DOHH2 (cell line): ENCODE data around the gene OR3A1.
"Not testable (repeated sequence)": the region's sequence is repeated elsewhere in the genome, so short reads cannot be mapped to it uniquely, and the experiment has no call there.

ENCODE experiments used
- H3F3A ChIP-seq: fragments of 200-600 bp; sonication (generic), shearing (Covaris generic); 2 replicates; pipeline ENCODE4 v1.6.0; 2016; ENCODE audit warnings: antibody characterized with exemption, mild to moderate bottlenecking; ENCODE audit not compliant: control insufficient read depth, insufficient read depth
- H3K27ac ChIP-seq: fragments of 200-600 bp; sonication (generic); 2 replicates; pipeline ENCODE4 v1.5.1; 2014; ENCODE audit warnings: low read depth, mild to moderate bottlenecking, low read length, moderate library complexity
- H3K27me3 ChIP-seq: fragments of 200-600 bp; sonication (generic); 2 replicates; pipeline ENCODE4 v1.6.1; 2014; ENCODE audit warnings: mild to moderate bottlenecking, low read length, mixed read lengths; ENCODE audit not compliant: control insufficient read depth
- H3K36me3 ChIP-seq: fragments of 200-600 bp; sonication (generic); 2 replicates; pipeline ENCODE4 v1.6.1; 2014; ENCODE audit warnings: mild to moderate bottlenecking, low read length, moderate library complexity, mixed read lengths; ENCODE audit not compliant: control insufficient read depth
- H3K4me1 ChIP-seq: fragments of 200-600 bp; sonication (generic); 2 replicates; pipeline ENCODE4 v1.6.1; 2014; ENCODE audit warnings: mild to moderate bottlenecking, low read length, mixed read lengths; ENCODE audit not compliant: control insufficient read depth
- H3K4me2 ChIP-seq: fragments of 200-600 bp; sonication (generic); 2 replicates; pipeline ENCODE4 v1.6.0; 2014; ENCODE audit warnings: mild to moderate bottlenecking, low read length, moderate library complexity
- H3K4me3 ChIP-seq: fragments of 200-600 bp; sonication (generic); 2 replicates; pipeline ENCODE4 v1.5.1; 2014; ENCODE audit warnings: mild to moderate bottlenecking, low read length, mixed read lengths
- H3K79me2 ChIP-seq: fragments of 200-600 bp; sonication (generic); 2 replicates; pipeline ENCODE4 v1.6.1; 2014; ENCODE audit warnings: mild to moderate bottlenecking, low read length, mixed read lengths; ENCODE audit not compliant: control insufficient read depth
- H3K9me2 ChIP-seq: fragments of 200-600 bp; sonication (generic); replicated peaks from 2 replicates; pipeline ENCODE4 v1.6.1; 2014; ENCODE audit warnings: mild to moderate bottlenecking, low read length, mixed read lengths; ENCODE audit not compliant: control insufficient read depth
- H3K9me3 ChIP-seq: fragments of 200-600 bp; sonication (generic); 2 replicates; pipeline ENCODE4 v1.6.1; 2014; ENCODE audit warnings: antibody characterized with exemption, low read length, mixed read lengths; ENCODE audit not compliant: control insufficient read depth, insufficient read depth
- H4K20me1 ChIP-seq: fragments of 200-600 bp; sonication (generic); 2 replicates; pipeline ENCODE4 v1.6.0; 2014; ENCODE audit warnings: low read depth, mild to moderate bottlenecking, antibody characterized with exemption, low read length, moderate library complexity; ENCODE audit not compliant: control insufficient read depth, insufficient read depth
- CTCF ChIP-seq: fragments of 200-600 bp; sonication (generic); IDR thresholded peaks from one replicate; pipeline ENCODE4 v1.5.1; 2014; ENCODE audit warnings: antibody characterized with exemption, mild to moderate bottlenecking, low read depth, low read length; ENCODE audit not compliant: poor library complexity, severe bottlenecking
- EZH2phosphoT487 ChIP-seq: fragments of 200-600 bp; sonication (generic); IDR thresholded peaks from 2 replicates; pipeline ENCODE4 v1.6.1; 2017; ENCODE audit warnings: borderline replicate concordance, mild to moderate bottlenecking, antibody characterized with exemption, low read length, moderate library complexity, mixed read lengths

OR3A1 gene

DNA sequence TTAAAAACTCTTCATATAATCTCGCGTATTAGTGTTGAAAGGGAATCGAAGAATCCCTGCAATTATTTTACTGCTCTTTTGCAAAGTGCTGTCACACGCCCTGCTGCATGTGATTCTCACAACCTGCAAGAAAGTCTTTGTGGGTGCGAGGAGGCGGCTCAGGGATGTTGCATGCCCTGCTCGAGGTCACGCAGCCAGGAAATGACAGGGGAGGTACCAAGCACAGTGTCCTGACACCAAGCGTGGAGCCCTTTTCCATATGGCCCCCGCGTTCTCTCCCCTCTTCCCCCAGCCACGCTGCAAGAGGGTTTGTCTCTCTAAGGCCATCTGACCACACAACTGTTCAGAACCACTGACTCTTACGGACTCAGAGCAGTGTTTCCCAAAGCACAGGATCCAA is 37.6 kb downstream of the OR3A1 start:
- TF ChIP-seq CTCF (no peak), EZH2phosphoT487 (no peak)
- Histone ChIP-seq H4K20me1 (no peaks in the 10 kb centered on the region), H3K27ac (no peak overlapping the region)

DNA sequence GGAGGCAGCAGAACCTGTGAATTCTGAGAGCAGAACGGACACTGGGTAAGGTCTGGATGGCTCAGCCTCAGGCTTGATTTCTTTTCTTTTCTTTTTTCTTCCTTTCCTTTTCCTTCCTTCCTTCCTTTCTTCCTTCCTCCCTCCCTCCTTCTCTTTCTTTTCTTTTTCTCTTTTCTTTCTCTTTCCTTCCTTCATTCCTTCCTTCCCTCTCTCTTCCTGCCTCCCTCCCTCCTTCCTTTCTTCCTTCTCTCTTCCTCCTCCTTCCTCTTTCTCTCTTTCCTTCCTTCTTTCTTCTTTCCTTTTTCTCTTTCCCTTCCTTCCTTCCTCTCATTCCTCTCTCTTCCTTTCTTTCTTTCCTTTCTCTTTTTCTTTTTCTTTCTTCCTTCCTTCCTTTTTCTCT is 38.0 kb downstream of the OR3A1 start:
- Histone ChIP-seq H3K4me3 (no peak overlapping the region), H3F3A (no peaks in the 10 kb centered on the region), H3K4me2 (no peak overlapping the region), H3K9me2 (no peaks in the 10 kb centered on the region), H3K27me3 (no peaks in the 10 kb centered on the region), H3K36me3 (no peaks in the 10 kb centered on the region), H3K79me2 (no peaks in the 10 kb centered on the region), H4K20me1 (no peaks in the 10 kb centered on the region), H3K9me3 (no peaks in the 10 kb centered on the region), H3K27ac (no peak overlapping the region), H3K4me1 (no peaks in the 10 kb centered on the region)
- TF ChIP-seq CTCF (no peak), EZH2phosphoT487 (no peak)

More for the DNA sequence above, 37.6 kb downstream of the OR3A1 start:
- no peak overlapping the region for H3K4me2 ChIP-seq
- no peak overlapping the region for H3K4me3 ChIP-seq
- no peaks in the 10 kb centered on the region for H3K9me2 ChIP-seq
- H3K27me3 ChIP-seq, result no peaks in the 10 kb centered on the region
- H3K79me2 ChIP-seq, result no peaks in the 10 kb centered on the region
- H3K9me3 ChIP-seq, result no peaks in the 10 kb centered on the region
- H3K4me1 ChIP-seq, result no peaks in the 10 kb centered on the region
- H3F3A ChIP-seq, result no peaks in the 10 kb centered on the region
- no peaks in the 10 kb centered on the region for H3K36me3 ChIP-seq

DNA sequence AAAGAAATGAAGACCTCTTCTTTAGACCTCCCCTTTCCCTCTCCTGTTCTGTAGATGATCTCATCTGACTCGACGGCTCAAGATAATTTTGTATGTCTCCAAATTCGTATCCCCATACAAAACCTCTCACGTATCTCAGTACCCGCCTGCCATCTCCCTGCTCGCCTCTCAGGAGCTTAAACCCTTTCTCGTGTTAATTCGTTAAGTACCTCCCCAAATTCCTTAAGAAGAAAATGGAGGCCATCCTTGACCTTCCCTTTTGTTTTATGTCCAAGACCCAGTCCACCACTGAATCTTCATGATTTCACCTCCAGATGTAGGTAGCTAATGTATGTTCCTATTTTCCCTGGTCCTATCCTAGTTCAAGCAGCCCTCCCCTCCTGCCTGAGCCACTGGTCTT is 41.6 kb downstream of the OR3A1 start:
- TF ChIP-seq EZH2phosphoT487 (no peak), CTCF (no peak)
- Histone ChIP-seq H3F3A (no peaks in the 10 kb centered on the region), H3K79me2 (no peaks in the 10 kb centered on the region), H3K9me2 (no peaks in the 10 kb centered on the region), H3K4me1 (no peaks in the 10 kb centered on the region), H3K4me3 (no peak overlapping the region), H3K36me3 (no peaks in the 10 kb centered on the region), H3K9me3 (no peaks in the 10 kb centered on the region), H3K27me3 (no peaks in the 10 kb centered on the region), H3K4me2 (no peak overlapping the region), H3K27ac (no peak overlapping the region), H4K20me1 (no peaks in the 10 kb centered on the region)

DNA sequence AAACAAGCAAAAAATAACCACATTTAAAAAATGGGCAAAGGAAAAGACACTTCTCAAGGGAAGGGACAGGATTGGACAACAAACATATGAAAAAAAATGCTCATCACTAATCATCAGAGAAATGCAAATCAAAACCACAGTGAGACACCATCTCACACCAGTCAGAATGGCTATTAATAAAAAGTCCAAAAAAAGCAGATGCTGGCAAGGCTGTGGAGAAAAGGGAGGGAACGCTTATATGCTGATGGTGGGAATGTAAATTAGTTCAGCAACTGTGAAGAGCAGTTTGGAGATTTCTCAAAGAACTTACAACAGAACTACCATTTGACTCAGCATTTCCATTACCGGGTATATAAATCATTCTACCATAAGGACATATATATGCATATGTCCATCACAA is 49.1 kb downstream of the OR3A1 start:
- H3K9me3 ChIP-seq, H3K27ac ChIP-seq, H3K4me2 ChIP-seq, H3K36me3 ChIP-seq, H3K4me1 ChIP-seq, H4K20me1 ChIP-seq, H3F3A ChIP-seq, H3K9me2 ChIP-seq, H3K79me2 ChIP-seq, H3K4me3 ChIP-seq, H3K27me3 ChIP-seq: not testable (repeated sequence)

DNA sequence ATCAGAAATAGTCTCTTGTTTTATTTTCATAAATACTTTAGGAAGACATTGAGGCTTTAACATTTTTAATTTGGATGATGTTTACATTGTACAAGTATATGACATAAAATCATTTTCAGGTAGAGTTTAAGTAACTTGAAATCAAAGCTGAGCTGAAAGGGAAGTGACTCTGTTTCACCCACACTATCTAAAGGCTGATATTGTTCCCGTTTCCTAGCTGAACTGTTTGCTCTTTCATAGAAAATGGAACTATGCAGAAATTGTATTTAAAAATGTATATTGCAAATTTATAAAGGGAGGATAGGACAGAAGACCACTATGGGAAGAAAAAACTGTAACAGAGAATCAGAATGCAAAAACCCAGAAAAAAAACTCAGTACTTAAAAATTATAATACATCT is 53.3 kb downstream of the OR3A1 start:
- not testable (repeated sequence) for H3K27me3 ChIP-seq, H3K4me1 ChIP-seq, H3K4me3 ChIP-seq, H4K20me1 ChIP-seq, H3K79me2 ChIP-seq, H3K36me3 ChIP-seq, H3F3A ChIP-seq, H3K9me3 ChIP-seq, H3K27ac ChIP-seq, H3K9me2 ChIP-seq
- peak overlapping the region; percentile 42 for H3K4me2 ChIP-seq

- H3K9me3 ChIP-seq, H3K27me3 ChIP-seq, H3K36me3 ChIP-seq, H4K20me1 ChIP-seq, H3K4me1 ChIP-seq, H3K9me2 ChIP-seq, H3K4me3 ChIP-seq, H3K79me2 ChIP-seq, H3K27ac ChIP-seq, H3K4me2 ChIP-seq, H3F3A ChIP-seq: not testable (repeated sequence)
Measured at GRCh38 chr17:3241044-3241443, 57.1 kb downstream of the OR3A1 start.
